GM21367 (cell line): Measurements from ENCODE around the gene MAPK6.
"Not testable (repeated sequence)": the region's sequence is repeated elsewhere in the genome, so short reads cannot be mapped to it uniquely, and the experiment has no call there.

Experiments
- ATAC-seq: cut with Tn5 transposase; IDR thresholded peaks from one replicate; pipeline ENCODE4 v1.9.1; 2021; ENCODE audit not compliant: unreplicated experiment

MAPK6 gene

DNA sequence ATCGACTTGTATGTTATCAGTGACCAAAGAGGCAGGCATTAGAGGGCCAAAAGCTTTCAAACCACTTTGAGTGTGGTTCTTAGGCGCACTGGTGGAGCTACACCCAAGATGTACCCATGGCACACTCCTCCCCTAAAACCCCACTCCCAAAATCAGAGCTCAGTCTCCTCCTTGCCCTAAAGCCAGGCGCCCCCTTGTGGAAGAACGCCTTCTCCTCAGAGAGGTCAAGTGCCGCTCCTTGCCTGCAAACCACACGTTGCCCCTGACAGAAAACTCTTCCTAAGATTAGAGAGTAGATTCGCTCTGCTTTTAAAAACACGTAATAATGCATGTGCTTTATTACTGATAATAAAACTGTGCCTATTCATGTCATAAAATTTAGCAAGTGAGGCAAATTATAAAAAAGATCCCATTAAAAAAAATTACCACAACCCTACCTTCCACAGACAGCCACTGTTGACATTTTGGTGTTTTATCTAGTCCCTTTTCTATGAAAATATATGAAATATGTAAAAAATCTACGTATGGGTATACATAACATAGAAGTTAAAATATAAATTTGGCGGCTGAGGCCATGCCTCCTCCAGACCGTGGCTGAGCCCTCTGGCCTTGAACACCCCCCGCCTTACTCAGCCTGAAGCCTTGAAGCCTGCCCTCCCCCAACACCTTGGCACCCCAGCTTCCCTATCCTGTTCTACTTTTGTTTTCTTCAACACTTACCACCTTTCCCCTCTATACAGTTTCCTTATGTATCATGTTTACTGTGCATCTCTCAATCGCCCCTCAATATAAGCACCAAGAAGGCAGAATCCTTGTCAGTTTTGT lies 60.1 kb downstream of the MAPK6 start:
- no peak for ATAC-seq

DNA sequence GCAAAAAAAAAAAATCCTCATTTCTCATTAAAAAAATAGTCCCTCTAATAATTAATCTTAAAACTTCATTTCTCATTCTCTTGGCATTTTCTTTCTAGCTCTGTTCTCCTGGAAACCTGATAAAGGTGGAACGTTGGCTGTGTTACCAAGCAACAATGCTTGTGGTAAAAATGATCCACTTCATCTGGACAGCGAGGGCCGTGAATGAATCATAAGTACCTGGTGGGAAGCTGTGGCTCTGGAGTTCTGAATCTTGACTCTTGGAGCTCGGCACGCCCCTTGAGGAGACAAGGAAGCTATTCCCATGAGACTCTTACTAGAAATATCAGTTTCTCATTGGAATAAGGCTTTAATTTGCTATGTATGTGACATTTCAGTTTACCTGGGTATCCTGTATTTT lies 61.0 kb downstream of the MAPK6 start:
- ATAC-seq, result no peak

DNA sequence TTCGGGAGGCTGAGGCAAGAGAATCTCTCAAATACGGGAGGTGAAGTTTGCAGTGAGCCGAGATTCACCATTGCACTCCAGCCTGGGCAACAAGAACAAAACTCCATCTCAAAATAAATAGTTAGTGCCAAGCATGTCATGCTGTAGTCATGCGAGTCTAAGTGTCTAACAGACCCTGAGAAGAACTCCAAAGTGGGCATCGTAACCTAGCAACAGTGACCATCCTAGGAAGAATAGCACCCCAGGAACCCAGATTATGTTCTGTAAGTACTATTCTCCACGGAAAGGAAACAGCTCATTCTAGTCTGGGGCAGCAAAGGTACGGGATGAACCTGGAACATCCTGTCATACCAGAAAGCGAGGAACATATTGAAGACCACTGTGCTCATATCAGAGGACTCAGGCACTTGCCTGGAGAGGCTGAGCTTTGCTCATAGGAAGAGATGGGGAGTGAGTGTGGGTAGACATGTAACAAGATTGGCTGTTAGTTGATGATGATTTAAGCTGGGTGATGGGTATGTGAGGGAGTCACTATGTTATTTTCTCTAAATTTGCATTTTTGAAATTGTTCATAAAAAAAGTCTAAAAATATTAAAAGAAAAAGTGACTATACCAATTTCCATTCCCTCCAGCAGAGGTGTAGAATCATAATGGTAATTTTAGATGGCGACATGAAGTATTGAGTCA lies 61.8 kb downstream of the MAPK6 start:
- no peak for ATAC-seq

GRCh38 chr15:52082197-52083036 lies 63.4 kb downstream of the MAPK6 start:
- ATAC-seq, result peak; percentile 61

GRCh38 chr15:52083037-52083359 lies 64.0 kb downstream of the MAPK6 start:
- ATAC-seq, result not testable (repeated sequence)

- ATAC-seq, result no peak
These were observed 64.6 kb downstream of the MAPK6 start for GRCh38 chr15:52083603-52084002.

GRCh38 chr15:52085299-52085698 lies 66.3 kb downstream of the MAPK6 start:
- no peak for ATAC-seq

GRCh38 chr15:52086011-52086786 lies 67.2 kb downstream of the MAPK6 start:
- no peak for ATAC-seq

- ATAC-seq, result no peak
These were observed 71.2 kb downstream of the MAPK6 start for GRCh38 chr15:52090193-52090592.

DNA sequence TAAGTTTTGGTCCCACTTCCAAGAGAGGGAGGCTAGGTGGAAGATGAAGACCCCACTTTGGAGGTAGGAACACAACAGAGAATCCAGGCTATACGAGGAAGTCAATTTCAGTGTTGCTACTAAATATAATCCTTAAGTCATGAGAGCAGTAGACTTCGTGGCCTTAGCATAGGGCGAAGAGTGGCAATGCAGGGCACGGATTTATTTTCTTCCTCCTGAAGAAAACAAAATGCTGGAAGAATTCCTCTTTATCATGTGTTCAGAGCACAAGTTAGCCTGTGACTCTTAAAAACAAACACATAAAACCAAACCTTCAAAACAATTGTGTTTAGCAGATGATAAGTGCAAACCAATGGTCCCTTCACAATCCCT lies 74.1 kb downstream of the MAPK6 start:
- no peak for ATAC-seq

DNA sequence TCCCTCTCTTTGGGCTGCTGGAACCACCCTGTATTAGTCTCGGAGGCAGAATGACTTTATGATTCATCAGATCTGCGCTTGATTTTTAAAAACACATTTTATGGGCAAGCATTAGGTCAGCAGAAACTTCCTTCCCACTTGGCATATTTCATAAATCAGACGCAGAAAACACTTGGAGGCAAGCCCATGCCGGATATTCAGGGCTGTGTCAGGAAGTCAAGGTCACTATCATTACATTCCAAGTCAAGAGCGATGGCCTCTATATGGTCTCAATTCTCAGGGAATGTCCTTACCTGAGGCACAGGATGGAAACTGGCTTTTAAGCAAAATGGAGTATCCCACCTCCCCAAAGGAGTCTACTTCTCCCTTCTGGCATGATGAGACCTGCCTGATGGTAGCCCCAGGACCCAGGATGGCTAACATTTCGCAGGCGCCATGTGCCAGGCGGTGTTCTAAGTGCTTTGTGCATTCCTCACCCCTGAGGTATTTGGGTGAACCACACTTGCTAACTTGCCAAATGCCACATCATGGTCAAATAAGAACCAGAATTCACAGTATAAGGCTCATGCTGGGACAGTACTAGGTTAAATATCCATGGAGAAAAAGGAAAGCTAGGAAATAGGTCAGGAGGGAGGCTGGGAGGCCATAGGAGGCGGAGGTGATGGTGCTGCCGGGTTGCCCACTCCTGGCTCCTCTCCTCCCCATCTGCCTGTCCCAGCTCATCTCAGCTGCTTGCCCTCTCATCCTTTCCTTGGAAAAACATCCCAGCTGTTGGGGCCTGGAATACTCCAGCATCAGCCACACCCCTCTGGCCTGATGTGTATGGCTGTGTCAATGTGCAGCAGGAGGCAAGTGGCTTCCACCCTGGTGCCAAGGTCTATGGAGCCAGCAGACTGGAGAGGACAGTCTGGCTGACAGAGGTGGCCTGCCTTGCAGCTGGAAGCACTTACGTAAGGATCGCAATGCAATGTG lies 74.8 kb downstream of the MAPK6 start:
- ATAC-seq, result no peak

DNA sequence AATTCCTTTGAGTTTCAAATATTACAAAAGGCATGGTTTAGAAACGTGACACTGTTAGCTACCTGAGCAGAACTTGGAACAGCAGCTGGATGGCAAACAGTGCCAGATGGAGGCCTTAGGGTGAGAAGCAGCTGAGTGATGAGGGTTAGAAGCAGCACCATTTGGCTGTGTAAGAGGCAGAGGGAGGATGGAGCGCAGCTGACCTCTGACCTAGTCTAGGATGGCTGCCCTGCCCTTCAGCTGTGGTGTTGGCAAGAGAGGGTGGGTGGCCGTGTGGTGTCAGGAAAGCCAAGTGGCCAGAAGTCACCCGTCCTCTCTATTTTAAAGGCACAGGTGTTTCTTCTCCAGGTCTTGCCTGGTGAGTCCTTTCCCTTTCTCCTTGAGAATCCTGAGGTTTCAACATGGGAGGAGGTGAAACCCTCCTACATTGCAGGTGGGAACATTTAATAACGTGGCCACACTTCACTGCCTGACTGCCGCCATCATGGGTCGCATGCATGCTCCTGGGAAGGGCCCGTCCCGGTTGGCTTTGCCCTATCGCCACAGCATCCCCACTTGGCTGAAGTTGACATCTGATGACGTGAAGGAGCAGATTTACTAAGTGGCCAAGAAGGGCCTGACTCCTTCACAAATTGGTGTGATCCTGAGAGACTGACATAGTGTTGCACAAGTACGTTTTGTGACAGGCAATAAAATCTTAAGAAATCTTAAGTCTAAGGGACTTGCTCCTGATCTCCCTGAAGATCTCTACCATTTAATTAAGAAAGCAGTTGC lies 76.0 kb downstream of the MAPK6 start:
- ATAC-seq, result no peak

DNA sequence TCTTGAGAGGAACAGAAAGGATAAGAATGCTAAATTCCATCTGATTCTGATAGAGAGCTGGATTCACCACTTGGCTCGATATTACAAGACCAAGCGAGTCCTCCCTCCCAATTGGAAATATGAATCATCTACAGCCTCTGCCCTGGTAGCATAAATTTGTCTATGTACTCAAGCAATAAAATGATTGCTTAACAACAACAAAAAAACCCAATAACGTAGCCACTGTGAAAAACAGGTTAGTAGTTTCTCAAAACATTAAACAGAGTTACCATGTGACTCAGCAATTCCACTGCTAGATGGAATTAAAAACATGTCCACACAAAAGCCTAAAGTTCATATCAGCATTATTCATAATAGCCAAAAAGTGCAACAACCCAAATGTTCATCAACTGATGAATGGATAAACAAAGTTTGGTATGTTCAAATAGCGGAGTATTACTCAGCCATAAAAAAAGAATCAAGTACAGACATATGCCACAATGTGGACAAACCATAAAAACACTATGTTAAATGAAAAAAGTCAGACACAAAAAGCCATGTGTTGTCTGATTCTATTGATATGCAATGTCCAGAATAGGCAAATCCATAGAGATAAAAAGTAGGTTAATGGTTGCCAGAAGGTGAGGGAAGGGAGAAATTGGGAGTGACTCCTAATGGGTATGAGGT lies 76.7 kb downstream of the MAPK6 start:
- ATAC-seq, result no peak

- ATAC-seq, result not testable (repeated sequence)
These were observed 77.5 kb downstream of the MAPK6 start for GRCh38 chr15:52096536-52096935.

GRCh38 chr15:52097180-52097579 lies 78.2 kb downstream of the MAPK6 start:
- no peak for ATAC-seq

DNA sequence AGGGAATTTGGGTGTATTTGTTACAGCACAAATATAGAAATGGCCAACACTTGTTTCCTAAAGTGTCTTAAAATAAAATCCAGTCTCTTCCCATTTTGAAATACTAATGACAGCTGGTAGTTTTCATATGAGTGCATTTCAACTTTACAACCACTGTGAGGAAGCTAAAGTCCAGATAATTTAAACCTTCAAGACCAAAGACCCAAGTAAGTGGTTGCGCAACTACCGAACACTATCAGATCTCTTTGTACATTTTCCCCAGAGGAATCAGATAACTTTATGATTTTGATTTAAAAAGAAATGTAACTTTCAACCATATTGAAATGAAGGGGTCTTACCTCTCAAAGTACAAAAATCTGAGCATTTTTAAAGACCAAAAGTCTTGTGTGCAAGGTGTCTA lies 79.3 kb downstream of the MAPK6 start:
- no peak for ATAC-seq

GRCh38 chr15:52099651-52100272 lies 80.7 kb downstream of the MAPK6 start:
- no peak for ATAC-seq

DNA sequence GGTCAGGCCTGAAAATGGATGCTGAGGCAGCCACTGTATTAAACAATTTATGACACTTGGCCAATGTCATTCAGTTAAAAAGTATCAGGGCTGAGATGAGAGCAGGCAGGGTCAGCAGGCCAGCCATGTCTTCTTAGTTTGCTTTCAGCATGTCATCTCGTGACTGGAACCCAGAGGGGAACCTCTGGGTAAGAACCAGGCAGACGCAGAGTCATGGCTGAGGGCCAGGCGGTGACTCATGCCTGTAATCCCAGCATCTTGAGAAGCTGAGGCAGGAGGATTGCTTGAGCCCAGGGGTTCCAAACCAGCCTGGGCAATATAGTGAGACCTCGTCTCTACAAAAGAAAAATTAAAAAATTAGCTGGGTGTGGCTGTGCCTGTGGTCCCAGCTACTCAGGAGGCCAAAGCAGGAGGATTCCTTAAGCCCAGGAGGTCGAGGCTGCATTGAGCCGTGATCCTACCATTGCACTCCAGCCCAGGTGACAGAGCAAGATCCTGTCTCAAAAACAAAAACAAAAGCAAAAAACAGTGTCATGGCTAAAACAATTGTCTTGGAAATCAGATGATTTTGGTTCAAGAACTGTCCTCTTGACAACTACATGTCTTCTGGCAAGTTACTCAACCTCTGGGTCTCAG lies 81.9 kb downstream of the MAPK6 start:
- ATAC-seq, result no peak
